ENCODE measurements around the gene GPR161. TPM values are rescaled to one million over a fixed set of nuclear protein-coding genes. Genes with fewer than 3 reads are reported as not detected.

The GPR161 gene
- total RNA-seq, 1 experiment from 2014 or later = 2.4 TPM

- BruUV-seq (replicated peaks) = no TSS peak
- in situ Hi-C loops (cut with HindIII; ENCODE audit: low pct_unique_long_range_greater_than_20kb, low sequenced_read_pairs) = no loop called here
- CTCF ChIA-PET = interaction anchor here (0.7 kb wide), 1 partner anchor 33 kb away, joined by 5 read pairs; no protein-coding TSS in a partner anchor
Measured at GRCh38 chr1:168114845-168115244, 21.9 kb downstream of the GPR161 start.

GRCh38 chr1:168112673-168113305 lies 23.9 kb downstream of the GPR161 start:
- Histone ChIP-seq H3K4me3 (ENCODE audit: low read depth in 2 of 2, low read length in 2 of 2) (no peak overlapping the region), H3K36me3 (ENCODE audit: control insufficient read depth, insufficient read depth, low read length) (no peaks in the 10 kb centered on the region), H3K9me3 (ENCODE audit: control insufficient read depth, insufficient read depth, low read depth, low read length) (no peaks in the 10 kb centered on the region), H3K4me1 (ENCODE audit: control insufficient read depth, insufficient read depth, low read length) (no peaks in the 10 kb centered on the region), H3K27me3 (ENCODE audit: control insufficient read depth, insufficient read depth, low read length) (no peaks in the 10 kb centered on the region), H3K27ac (ENCODE audit: low read length) (no peak overlapping the region)
- in situ Hi-C loops (cut with HindIII; ENCODE audit: low pct_unique_long_range_greater_than_20kb, low sequenced_read_pairs) = no loop called here
- TF ChIP-seq CTCF (IDR thresholded peaks at IDR 0.05) (no peak), SIN3A (IDR thresholded peaks at IDR 0.05; ENCODE audit: borderline replicate concordance, insufficient read depth, low read depth, low read length) (no peak), REST (IDR thresholded peaks at IDR 0.05; ENCODE audit: insufficient read depth in 1 of 2, low read depth in 2 of 2, low read length in 1 of 2) (no peak), POLR2AphosphoS5 (IDR thresholded peaks at IDR 0.05; ENCODE audit: low read depth, low read length) (no peak), TCF7L2 (IDR thresholded peaks at IDR 0.05; ENCODE audit: low read depth, low read length) (no peak)
- ATAC-seq (0 out of 2 replicates have a peak, but pooled peaks have one; percentile 38), DNase-seq (ENCODE audit: low read depth, low spot score) (no peak)
- no TSS peak for BruUV-seq (replicated peaks)
- intact Hi-C loops (cut with micrococcal nuclease; ENCODE audit: unreplicated experiment) = no loop called here
- ChIA-PET POLR2A (no interaction called here), CTCF (no interaction called here)

More at GRCh38 chr1:168114845-168115244, 21.9 kb downstream of the GPR161 start:
- TF ChIP-seq TCF7L2 (IDR thresholded peaks at IDR 0.05; ENCODE audit: low read depth, low read length) = no peak
- no peak for TF ChIP-seq SIN3A (IDR thresholded peaks at IDR 0.05; ENCODE audit: borderline replicate concordance, insufficient read depth, low read depth, low read length)
- TF ChIP-seq CTCF (IDR thresholded peaks at IDR 0.05) = no peak
- TF ChIP-seq POLR2AphosphoS5 (IDR thresholded peaks at IDR 0.05; ENCODE audit: low read depth, low read length) = no peak
- TF ChIP-seq REST (IDR thresholded peaks at IDR 0.05; ENCODE audit: insufficient read depth in 1 of 2, low read depth in 2 of 2, low read length in 1 of 2) = no peak
- DNase-seq (ENCODE audit: low read depth, low spot score) (no peak), ATAC-seq (no peak)
- intact Hi-C loops (cut with micrococcal nuclease; ENCODE audit: unreplicated experiment) = no loop called here
- Histone ChIP-seq H3K4me3 (ENCODE audit: low read depth in 2 of 2, low read length in 2 of 2) (no peak overlapping the region), H3K27ac (ENCODE audit: low read length) (no peak overlapping the region), H3K4me1 (ENCODE audit: control insufficient read depth, insufficient read depth, low read length) (no peaks in the 10 kb centered on the region), H3K27me3 (ENCODE audit: control insufficient read depth, insufficient read depth, low read length) (no peaks in the 10 kb centered on the region), H3K36me3 (ENCODE audit: control insufficient read depth, insufficient read depth, low read length) (no peaks in the 10 kb centered on the region), H3K9me3 (ENCODE audit: control insufficient read depth, insufficient read depth, low read depth, low read length) (no peaks in the 10 kb centered on the region)
- POLR2A ChIA-PET = no interaction called here
